GM19023 (cell line): ENCODE measurements around the gene TAF1.
A peak's percentile ranks its signal among the peaks of the same experiment; 100 is the strongest.
"Not testable (repeated sequence)": the region's sequence is repeated elsewhere in the genome, so short reads cannot be mapped to it uniquely, and the experiment has no call there.

ENCODE experiments used
- ATAC-seq: cut with Tn5 transposase; IDR thresholded peaks from one replicate; pipeline ENCODE4 v1.9.1; 2021; ENCODE audit warnings: mild to moderate bottlenecking, moderate library complexity; ENCODE audit not compliant: unreplicated experiment

The TAF1 gene

GRCh38 chrX:71438750-71439149 lies 72.6 kb downstream of the TAF1 start:
- no peak for ATAC-seq

- ATAC-seq = no peak
These were observed 73.3 kb downstream of the TAF1 start for GRCh38 chrX:71439420-71439819.

- no peak for ATAC-seq
These were observed 73.7 kb downstream of the TAF1 start for GRCh38 chrX:71439896-71440295.

GRCh38 chrX:71440401-71440800 lies 74.2 kb downstream of the TAF1 start:
- ATAC-seq = no peak

GRCh38 chrX:71441809-71442208 lies 75.7 kb downstream of the TAF1 start:
- ATAC-seq = not testable (repeated sequence)

GRCh38 chrX:71450433-71451106 lies 84.4 kb downstream of the TAF1 start:
- no peak for ATAC-seq

GRCh38 chrX:71451518-71451917 lies 85.4 kb downstream of the TAF1 start:
- ATAC-seq = not testable (repeated sequence)

- no peak for ATAC-seq
These were observed 86.9 kb downstream of the TAF1 start for GRCh38 chrX:71453056-71453455.

- no peak for ATAC-seq
These were observed 88.1 kb downstream of the TAF1 start for GRCh38 chrX:71454222-71454621.

GRCh38 chrX:71458866-71459265 lies 92.7 kb downstream of the TAF1 start:
- ATAC-seq = no peak

GRCh38 chrX:71464968-71465367 lies 98.8 kb downstream of the TAF1 start:
- no peak for ATAC-seq

- no peak for ATAC-seq
These were observed 100.9 kb downstream of the TAF1 start for GRCh38 chrX:71466979-71467523.

- no peak for ATAC-seq
These were observed 109.8 kb downstream of the TAF1 start for GRCh38 chrX:71475785-71476540.

- no peak for ATAC-seq
These were observed 116.2 kb downstream of the TAF1 start for GRCh38 chrX:71482228-71482958.

- no peak for ATAC-seq
These were observed 121.7 kb downstream of the TAF1 start for GRCh38 chrX:71487814-71488213.

- no peak for ATAC-seq
These were observed 123.4 kb downstream of the TAF1 start for GRCh38 chrX:71489540-71489939.

- ATAC-seq = peak; percentile 74
These were observed 126.3 kb downstream of the TAF1 start for GRCh38 chrX:71492231-71493065.

- no peak for ATAC-seq
These were observed 127.0 kb downstream of the TAF1 start for GRCh38 chrX:71493111-71493613.

- not testable (repeated sequence) for ATAC-seq
These were observed 129.8 kb downstream of the TAF1 start for GRCh38 chrX:71495979-71496378.

- ATAC-seq = no peak
These were observed 130.3 kb downstream of the TAF1 start for GRCh38 chrX:71496476-71496875.
